Measurements from ENCODE around the gene CREB3L1. TPM values are rescaled to one million over a fixed set of nuclear protein-coding genes. Genes with fewer than 3 reads are reported as not detected.

The CREB3L1 gene
- total RNA-seq, 1 donor from 2014 or later = 2.4 TPM

GRCh38 chr11:46338636-46338987 is 61.1 kb downstream of the CREB3L1 start:
- DNase-seq (ENCODE audit: low read depth) = no peak
- TF ChIP-seq, protein P1, sequence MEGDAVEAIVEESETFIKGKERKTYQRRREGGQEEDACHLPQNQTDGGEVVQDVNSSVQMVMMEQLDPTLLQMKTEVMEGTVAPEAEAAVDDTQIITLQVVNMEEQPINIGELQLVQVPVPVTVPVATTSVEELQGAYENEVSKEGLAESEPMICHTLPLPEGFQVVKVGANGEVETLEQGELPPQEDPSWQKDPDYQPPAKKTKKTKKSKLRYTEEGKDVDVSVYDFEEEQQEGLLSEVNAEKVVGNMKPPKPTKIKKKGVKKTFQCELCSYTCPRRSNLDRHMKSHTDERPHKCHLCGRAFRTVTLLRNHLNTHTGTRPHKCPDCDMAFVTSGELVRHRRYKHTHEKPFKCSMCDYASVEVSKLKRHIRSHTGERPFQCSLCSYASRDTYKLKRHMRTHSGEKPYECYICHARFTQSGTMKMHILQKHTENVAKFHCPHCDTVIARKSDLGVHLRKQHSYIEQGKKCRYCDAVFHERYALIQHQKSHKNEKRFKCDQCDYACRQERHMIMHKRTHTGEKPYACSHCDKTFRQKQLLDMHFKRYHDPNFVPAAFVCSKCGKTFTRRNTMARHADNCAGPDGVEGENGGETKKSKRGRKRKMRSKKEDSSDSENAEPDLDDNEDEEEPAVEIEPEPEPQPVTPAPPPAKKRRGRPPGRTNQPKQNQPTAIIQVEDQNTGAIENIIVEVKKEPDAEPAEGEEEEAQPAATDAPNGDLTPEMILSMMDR (conservative IDR thresholded peaks at IDR 0.05; ENCODE audit: low read depth, low read length) = no peak
- H3K4me3 ChIP-seq (ENCODE audit: low read depth, low read length) = peak overlapping the region; percentile 26

DNA sequence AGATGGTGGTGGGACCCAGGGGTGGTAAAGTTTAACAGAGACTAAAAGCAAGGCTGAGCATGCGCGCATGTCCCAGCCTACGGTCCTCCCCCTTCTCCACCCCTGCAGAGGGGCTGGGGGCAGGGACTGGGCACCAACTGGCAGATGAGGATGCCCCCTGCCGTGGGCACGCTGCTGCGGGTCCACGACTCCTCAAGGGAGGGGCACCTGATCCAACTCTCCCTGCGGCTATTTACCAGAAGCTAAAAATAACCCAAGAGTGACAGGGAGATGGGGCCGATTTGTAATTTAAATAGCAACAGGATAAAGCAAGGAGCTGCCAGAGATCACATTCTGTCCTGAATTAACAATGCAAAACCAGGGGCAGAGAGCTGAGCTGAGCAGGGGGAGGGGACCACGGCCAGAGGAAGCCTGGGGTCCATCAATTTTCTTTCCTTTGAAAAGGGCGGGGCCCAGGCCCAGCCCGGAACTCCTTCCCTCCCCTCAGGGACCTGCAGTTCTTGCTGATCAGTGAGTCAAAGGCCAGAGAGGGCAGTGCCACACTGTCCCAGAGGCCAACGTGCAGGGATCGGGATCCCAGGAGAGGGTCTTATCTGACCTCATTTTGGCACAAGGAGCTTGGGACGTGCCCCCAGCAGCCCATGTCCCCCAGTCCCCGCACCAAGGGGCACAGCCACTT is 61.7 kb downstream of the CREB3L1 start:
- peak overlapping the region; percentile 26 for H3K4me3 ChIP-seq (ENCODE audit: low read depth, low read length)
- DNase-seq (ENCODE audit: low read depth) = no peak
- TF ChIP-seq, protein P1 (conservative IDR thresholded peaks at IDR 0.05; ENCODE audit: low read depth, low read length) = no peak

DNA sequence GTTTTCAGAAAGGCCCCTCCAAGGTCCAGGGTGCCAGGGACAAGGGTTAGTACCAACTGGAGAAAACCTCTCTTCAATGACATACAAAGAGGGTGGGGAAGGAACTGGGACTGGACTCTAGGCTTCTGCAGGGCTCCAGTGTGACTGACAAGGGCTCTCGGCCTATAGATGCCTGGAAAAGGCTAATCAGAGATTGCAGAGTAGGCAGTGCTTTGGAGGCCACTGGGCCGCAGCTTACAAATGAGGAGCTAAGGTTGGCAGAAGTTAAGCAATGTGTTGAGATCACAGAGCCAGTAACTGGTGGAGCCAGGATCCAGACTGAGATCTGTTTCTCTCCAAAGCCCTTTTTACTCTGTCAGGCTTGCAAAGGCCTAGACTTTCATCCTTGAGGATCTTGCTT is 62.4 kb downstream of the CREB3L1 start:
- TF ChIP-seq, protein P1 (conservative IDR thresholded peaks at IDR 0.05; ENCODE audit: low read depth, low read length) = no peak
- DNase-seq (ENCODE audit: low read depth) = no peak
- H3K4me3 ChIP-seq (ENCODE audit: low read depth, low read length) = no peak overlapping the region

DNA sequence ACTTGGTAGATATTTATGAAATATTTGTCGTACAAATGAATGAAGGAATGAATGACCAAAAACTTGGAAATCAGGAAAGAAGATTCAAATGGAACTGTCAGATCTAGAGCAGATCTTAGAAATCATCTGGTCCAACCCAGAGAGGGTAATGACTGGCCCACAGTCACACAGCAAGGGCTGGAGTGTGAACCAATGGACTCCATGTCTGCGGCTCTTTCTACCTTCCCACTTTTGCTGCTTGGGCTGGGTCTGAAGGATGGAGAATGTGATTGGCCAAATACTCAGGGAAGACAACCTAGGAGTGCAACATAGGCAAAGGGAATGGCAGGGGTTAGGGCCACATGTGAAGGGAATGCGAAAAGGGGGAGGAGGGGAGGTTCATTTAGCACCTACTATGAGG is 64.0 kb downstream of the CREB3L1 start:
- DNase-seq (ENCODE audit: low read depth) = no peak
- TF ChIP-seq, protein P1 (conservative IDR thresholded peaks at IDR 0.05; ENCODE audit: low read depth, low read length) = no peak
- no peak overlapping the region for H3K4me3 ChIP-seq (ENCODE audit: low read depth, low read length)

DNA sequence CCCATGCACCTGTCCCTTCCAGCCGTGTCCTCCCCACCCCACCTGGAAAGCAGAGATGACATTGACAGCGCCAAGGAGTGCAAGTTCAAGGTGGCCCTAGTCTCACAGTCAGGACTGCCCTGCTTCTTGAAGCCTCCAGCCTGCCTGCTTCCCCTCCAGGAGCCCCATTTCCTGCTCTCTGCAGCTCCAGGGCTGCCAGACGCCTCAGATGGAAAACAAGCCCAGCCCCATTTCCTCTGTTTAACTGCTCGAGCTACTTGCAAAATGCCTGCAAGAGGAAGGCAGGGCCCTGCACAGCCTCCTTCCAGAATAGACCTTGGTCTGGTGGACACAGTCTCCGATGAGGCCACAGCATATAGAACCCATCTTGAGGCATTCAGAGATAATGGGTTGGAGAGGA is 64.8 kb downstream of the CREB3L1 start:
- DNase-seq (ENCODE audit: low read depth) = no peak
- TF ChIP-seq, protein P1 (conservative IDR thresholded peaks at IDR 0.05; ENCODE audit: low read depth, low read length) = no peak
- no peak overlapping the region for H3K4me3 ChIP-seq (ENCODE audit: low read depth, low read length)

- DNase-seq (ENCODE audit: low read depth) = no peak
- H3K4me3 ChIP-seq (ENCODE audit: low read depth, low read length) = no peak overlapping the region
- TF ChIP-seq, protein P1 (conservative IDR thresholded peaks at IDR 0.05; ENCODE audit: low read depth, low read length) = no peak
Measured at GRCh38 chr11:46343520-46343919, 66.1 kb downstream of the CREB3L1 start.

DNA sequence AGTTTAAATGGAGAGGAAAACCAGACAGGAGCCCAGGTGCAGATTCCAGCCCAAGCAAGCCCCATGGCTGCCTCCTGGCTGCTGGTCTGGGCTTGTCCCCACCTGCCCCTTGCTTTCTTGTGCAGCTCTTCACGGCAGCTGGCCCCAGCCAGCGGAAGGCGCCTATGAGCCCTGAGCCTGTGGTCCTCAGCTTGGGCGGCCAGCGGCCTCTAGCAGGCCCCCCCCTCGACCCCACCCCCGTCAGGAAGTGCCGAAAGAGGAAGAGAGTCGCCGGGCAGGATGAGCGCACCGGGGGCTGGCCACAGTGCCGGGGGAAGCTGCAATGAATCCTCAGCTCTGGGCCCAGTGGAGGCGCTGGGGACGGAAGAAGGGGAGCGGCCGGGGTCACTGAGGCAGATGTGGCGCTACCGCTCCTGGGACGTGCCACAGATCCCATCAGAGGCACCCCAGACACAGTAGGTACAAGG is 67.7 kb downstream of the CREB3L1 start:
- no peak overlapping the region for H3K4me3 ChIP-seq (ENCODE audit: low read depth, low read length)
- DNase-seq (ENCODE audit: low read depth) = no peak
- TF ChIP-seq, protein P1 (conservative IDR thresholded peaks at IDR 0.05; ENCODE audit: low read depth, low read length) = no peak

Data from epithelial cell of proximal tubule (primary cell).